Measurements from ENCODE around the gene FSIP1. TPM values are rescaled to one million over a fixed set of nuclear protein-coding genes. Genes with fewer than 3 reads are reported as not detected.

FSIP1 gene
- polyA plus RNA-seq, 1 experiment: 0.43 TPM

- no peak overlapping the region for H3K27ac ChIP-seq (ENCODE audit: low read depth, low read length)
- CTCF ChIA-PET: interaction anchor here (1.2 to 2.6 kb wide), 2 partner anchors 12 to 59 kb away, joined by 3 to 11 read pairs; no protein-coding TSS in a partner anchor
Measured at GRCh38 chr15:39698444-39699390, 83.9 kb downstream of the FSIP1 start.

GRCh38 chr15:39697509-39697908, 85.1 kb downstream of the FSIP1 start:
- CTCF ChIA-PET: no interaction called here
- TF ChIP-seq CTCF (IDR thresholded peaks at IDR 0.05; ENCODE audit: low read depth, low read length): no peak
- H3K27ac ChIP-seq (ENCODE audit: low read depth, low read length): no peak overlapping the region
- POLR2A ChIA-PET: no interaction called here
- no peak overlapping the region for H3K4me3 ChIP-seq (ENCODE audit: low read depth, low read length)
- no peaks in the 10 kb centered on the region for H3K9me3 ChIP-seq (ENCODE audit: control insufficient read depth, insufficient read depth, low read length)
- H3K27me3 ChIP-seq (ENCODE audit: control insufficient read depth, insufficient read depth, low read length): no peaks in the 10 kb centered on the region
- no peak for DNase-seq (ENCODE audit: low read depth, low spot score)

More at GRCh38 chr15:39698444-39699390, 83.9 kb downstream of the FSIP1 start:
- DNase-seq (ENCODE audit: low read depth, low spot score): no peak
- no peak overlapping the region for H3K4me3 ChIP-seq (ENCODE audit: low read depth, low read length)
- no peak for TF ChIP-seq CTCF (IDR thresholded peaks at IDR 0.05; ENCODE audit: low read depth, low read length)
- no peaks in the 10 kb centered on the region for H3K27me3 ChIP-seq (ENCODE audit: control insufficient read depth, insufficient read depth, low read length)
- POLR2A ChIA-PET: no interaction called here
- H3K9me3 ChIP-seq (ENCODE audit: control insufficient read depth, insufficient read depth, low read length): no peaks in the 10 kb centered on the region

GRCh38 chr15:39695793-39696192, 86.8 kb downstream of the FSIP1 start:
- DNase-seq (ENCODE audit: low read depth, low spot score): no peak
- Histone ChIP-seq H3K9me3 (ENCODE audit: control insufficient read depth, insufficient read depth, low read length) (no peaks in the 10 kb centered on the region), H3K27ac (ENCODE audit: low read depth, low read length) (no peak overlapping the region), H3K27me3 (ENCODE audit: control insufficient read depth, insufficient read depth, low read length) (no peaks in the 10 kb centered on the region), H3K4me3 (ENCODE audit: low read depth, low read length) (no peak overlapping the region)
- POLR2A ChIA-PET: no interaction called here
- CTCF ChIA-PET: no interaction called here
- TF ChIP-seq CTCF (IDR thresholded peaks at IDR 0.05; ENCODE audit: low read depth, low read length): no peak

- Histone ChIP-seq H3K27me3 (ENCODE audit: control insufficient read depth, insufficient read depth, low read length) (no peaks in the 10 kb centered on the region), H3K9me3 (ENCODE audit: control insufficient read depth, insufficient read depth, low read length) (no peaks in the 10 kb centered on the region), H3K27ac (ENCODE audit: low read depth, low read length) (no peak overlapping the region), H3K4me3 (ENCODE audit: low read depth, low read length) (no peak overlapping the region)
- TF ChIP-seq CTCF (IDR thresholded peaks at IDR 0.05; ENCODE audit: low read depth, low read length): no peak
- CTCF ChIA-PET: interaction anchor here (0.7 to 4.2 kb wide), 2 partner anchors 64 to 992 kb away, joined by 3 to 28 read pairs; no protein-coding TSS in a partner anchor
- POLR2A ChIA-PET: no interaction called here
- DNase-seq (ENCODE audit: low read depth, low spot score): no peak
Measured at GRCh38 chr15:39692356-39693327, 90.0 kb downstream of the FSIP1 start.

All from AG04450 (cell line).